Occipital lobe (tissue), 2 donors: ENCODE data around the gene KAZN. TPM values are rescaled to one million over a fixed set of nuclear protein-coding genes. Genes with fewer than 3 reads are reported as not detected.

ENCODE experiments used
- DNase-seq: peaks from one replicate; lab custom pipeline; 2025; lab: John Stamatoyannopoulos, UW
- total RNA-seq: library from RNA; depleted of rRNA; stranded (reverse); fragments of >200 nt; gene quantifications from one replicate; pipeline ENCODE4 v1.2.3, GENCODE V29; 2014

KAZN gene
- total RNA-seq, 1 donor from 2014 or later = 27.5 TPM

GRCh38 chr1:14741532-14741931 lies 143.0 kb downstream of the KAZN start:
- DNase-seq = no peak

GRCh38 chr1:14742181-14742980 lies 143.9 kb downstream of the KAZN start:
- no peak for DNase-seq

- no peak for DNase-seq
These were observed 144.9 kb downstream of the KAZN start for GRCh38 chr1:14743368-14743767.

- no peak for DNase-seq
These were observed 146.7 kb downstream of the KAZN start for GRCh38 chr1:14745001-14745720.

- no peak for DNase-seq
These were observed 147.3 kb downstream of the KAZN start for GRCh38 chr1:14745789-14746188.

- no peak for DNase-seq
These were observed 147.9 kb downstream of the KAZN start for GRCh38 chr1:14746393-14746792.

GRCh38 chr1:14748151-14748550 lies 149.7 kb downstream of the KAZN start:
- DNase-seq = no peak

GRCh38 chr1:14748977-14749376 lies 150.5 kb downstream of the KAZN start:
- DNase-seq = no peak

- DNase-seq = no peak
These were observed 152.0 kb downstream of the KAZN start for GRCh38 chr1:14750490-14750889.

- no peak for DNase-seq
These were observed 157.2 kb downstream of the KAZN start for GRCh38 chr1:14755518-14756252.

GRCh38 chr1:14756589-14757285 lies 158.3 kb downstream of the KAZN start:
- no peak for DNase-seq

- DNase-seq = no peak
These were observed 158.8 kb downstream of the KAZN start for GRCh38 chr1:14757286-14757625.

- DNase-seq = no peak
These were observed 160.7 kb downstream of the KAZN start for GRCh38 chr1:14759042-14759818.

- DNase-seq = no peak
These were observed 161.4 kb downstream of the KAZN start for GRCh38 chr1:14759843-14760242.

GRCh38 chr1:14760780-14761179 lies 162.3 kb downstream of the KAZN start:
- DNase-seq = no peak

GRCh38 chr1:14761291-14762153 lies 163.0 kb downstream of the KAZN start:
- DNase-seq = no peak

GRCh38 chr1:14763977-14764376 lies 165.5 kb downstream of the KAZN start:
- DNase-seq = no peak

- no peak for DNase-seq
These were observed 167.3 kb downstream of the KAZN start for GRCh38 chr1:14765773-14766172.

- no peak for DNase-seq
These were observed 168.6 kb downstream of the KAZN start for GRCh38 chr1:14767075-14767474.
